K562 (cell line): ENCODE measurements around the gene CUEDC2. TPM values are rescaled to one million over a fixed set of nuclear protein-coding genes. Genes with fewer than 3 reads are reported as not detected.

Experiments
- ATF1 ChIP-seq, 2 experiments: fragments of 450-650 bp in 1 of 2; IDR thresholded peaks; 2 replicates each; pipeline ENCODE4 v1.6.1; 2016; ENCODE audit warnings: missing compliant biosample characterization in 1 of 2, missing genetic modification characterization in 1 of 2
- CBFA2T2 ChIP-seq: fragments of 450-650 bp; conservative IDR thresholded peaks from 2 replicates; pipeline ENCODE4 v1.6.1; 2017; ENCODE audit warnings: mild to moderate bottlenecking
- FOXA3 ChIP-seq, 2 experiments: fragments of 450-650 bp in 1 of 2; sonication (generic) in 1 of 2; formaldehyde crosslinking; IDR thresholded peaks in 1 of 2; conservative IDR thresholded peaks in 1 of 2; 2 replicates each; pipeline versions ENCODE4 v1.4.0 to v1.8.0; 2020 to 2022; ENCODE audit warnings: mild to moderate bottlenecking in 2 of 2, missing genetic modification reagents in 1 of 2
- GABPB2 ChIP-seq: fragments of 250-450 bp; sonication (Bioruptor Pico); conservative IDR thresholded peaks from 2 replicates; pipeline ENCODE4 v1.5.1; 2021; ENCODE audit warnings: mild to moderate bottlenecking
- GTF2F1 ChIP-seq: IDR thresholded peaks from 2 replicates; pipeline ENCODE4 v1.6.1; 2011; ENCODE audit warnings: low read depth, low read length, improper control_type of control experiment
- HNRNPUL1 ChIP-seq: fragments of 200-400 bp; formaldehyde crosslinking; IDR thresholded peaks from 2 replicates; pipeline ENCODE4 v1.6.1; 2017; ENCODE audit warnings: low read length
- MCM5 ChIP-seq: fragments of 450-650 bp; IDR thresholded peaks from 2 replicates; pipeline ENCODE4 v1.6.1; 2016; ENCODE audit warnings: low read depth
- MED1 ChIP-seq: sonication (generic); formaldehyde crosslinking; IDR thresholded peaks from 2 replicates; pipeline ENCODE4 v1.8.1; 2023; ENCODE audit warnings: missing genetic modification reagents, borderline replicate concordance
- NFRKB ChIP-seq: fragments of 450-650 bp; IDR thresholded peaks from 2 replicates; pipeline ENCODE4 v1.6.1; 2016; ENCODE audit warnings: low read depth
- SP1 ChIP-seq: sonication (generic); formaldehyde crosslinking; IDR thresholded peaks from 2 replicates; pipeline ENCODE4 v1.8.1; 2022; ENCODE audit warnings: mild to moderate bottlenecking, missing genetic modification reagents
- TAF9B ChIP-seq: fragments of 450-650 bp; IDR thresholded peaks from 2 replicates; pipeline ENCODE4 v1.6.1; 2018; ENCODE audit warnings: mild to moderate bottlenecking; ENCODE audit not compliant: partially characterized antibody
- U2AF1 ChIP-seq: fragments of 200-400 bp; formaldehyde crosslinking; optimal IDR thresholded peaks from 2 replicates; pipeline ENCODE3; 2017; ENCODE audit warnings: mild to moderate bottlenecking, low read depth, low read length, moderate library complexity
- ZFP1 ChIP-seq: fragments of 450-650 bp; formaldehyde crosslinking; IDR thresholded peaks from 2 replicates; pipeline ENCODE4 v1.4.0; 2020; ENCODE audit warnings: mild to moderate bottlenecking, mixed read lengths
- ZFPM2 ChIP-seq: fragments of 250-450 bp; sonication (Bioruptor Pico); IDR thresholded peaks from 2 replicates; pipeline ENCODE4 v1.5.1; 2022; ENCODE audit warnings: mild to moderate bottlenecking
- ZNF431 ChIP-seq: sonication (generic); formaldehyde crosslinking; IDR thresholded peaks from 2 replicates; pipeline ENCODE4 v1.8.0; 2022; ENCODE audit warnings: mild to moderate bottlenecking, missing genetic modification reagents
- polyA plus RNA-seq, 8 experiments: library from polyadenylated mRNA; depleted of rRNA in 4 of 8; stranded (reverse) in 5 of 8; unstranded in 3 of 8; fragments of >200 nt; fragmentation: Nextera tagmentation in 2 of 8; fragmentation: Illumina TruSeq in 1 of 8; extraction: Ambion mirVana in 2 of 8; extraction: Trizol in 1 of 8; gene quantifications; 2 replicates each; pipeline versions ENCODE4 v1.2.1 to v1.2.3, GENCODE V29; 2011 to 2014; ENCODE audit warnings: inconsistent platforms in 1 of 8, missing spikeins in 1 of 8
- total RNA-seq, 7 experiments: library from RNA; depleted of rRNA in 6 of 7; stranded (reverse); fragments of >200 nt in 6 of 7; fragmentation: Illumina TruSeq in 2 of 7; extraction: Trizol in 2 of 7; gene quantifications; 2 replicates each; pipeline versions ENCODE4 v1.2.1 to v1.2.3, GENCODE V29; 2011 to 2021; ENCODE audit warnings: low replicate concordance in 1 of 7
- TF ChIP-seq, protein P1 (sequence below), 3 experiments: fragments of 200-800 bp in 1 of 3; fragments of 250-450 bp in 1 of 3; fragments of 450-650 bp in 1 of 3; sonication (Bioruptor Pico) in 1 of 3; sonication (Bioruptor generic) in 1 of 3; formaldehyde crosslinking in 1 of 3; IDR thresholded peaks; 2 replicates each; pipeline versions ENCODE4 v1.6.1 to v1.8.0; 2016 to 2022; ENCODE audit warnings: mild to moderate bottlenecking in 2 of 3, missing genetic modification characterization in 2 of 3, missing compliant biosample characterization in 1 of 3, moderate library complexity in 1 of 3
- TF ChIP-seq, protein P2 (sequence below): IDR thresholded peaks from 2 replicates; pipeline ENCODE4 v1.6.1; 2014; ENCODE audit warnings: antibody characterized with exemption
- TF ChIP-seq, protein P3 (sequence below): fragments of 450-650 bp; formaldehyde crosslinking; IDR thresholded peaks from 2 replicates; pipeline ENCODE4 v1.4.0; 2020; ENCODE audit warnings: mild to moderate bottlenecking, mixed read lengths
- TF ChIP-seq, protein P4 (sequence below): fragments of 450-650 bp; conservative IDR thresholded peaks from 2 replicates; pipeline ENCODE4 v1.6.1; 2016; ENCODE audit warnings: missing genetic modification characterization, low read depth, mild to moderate bottlenecking, missing compliant biosample characterization, moderate library complexity

The CUEDC2 gene
- total and polyA plus RNA-seq, 9 of the 15 experiments (the other 6 are each of a cell fraction or from before 2014, with no cell fraction given), result 8.5 to 48.9 (median 27.4) TPM

DNA sequence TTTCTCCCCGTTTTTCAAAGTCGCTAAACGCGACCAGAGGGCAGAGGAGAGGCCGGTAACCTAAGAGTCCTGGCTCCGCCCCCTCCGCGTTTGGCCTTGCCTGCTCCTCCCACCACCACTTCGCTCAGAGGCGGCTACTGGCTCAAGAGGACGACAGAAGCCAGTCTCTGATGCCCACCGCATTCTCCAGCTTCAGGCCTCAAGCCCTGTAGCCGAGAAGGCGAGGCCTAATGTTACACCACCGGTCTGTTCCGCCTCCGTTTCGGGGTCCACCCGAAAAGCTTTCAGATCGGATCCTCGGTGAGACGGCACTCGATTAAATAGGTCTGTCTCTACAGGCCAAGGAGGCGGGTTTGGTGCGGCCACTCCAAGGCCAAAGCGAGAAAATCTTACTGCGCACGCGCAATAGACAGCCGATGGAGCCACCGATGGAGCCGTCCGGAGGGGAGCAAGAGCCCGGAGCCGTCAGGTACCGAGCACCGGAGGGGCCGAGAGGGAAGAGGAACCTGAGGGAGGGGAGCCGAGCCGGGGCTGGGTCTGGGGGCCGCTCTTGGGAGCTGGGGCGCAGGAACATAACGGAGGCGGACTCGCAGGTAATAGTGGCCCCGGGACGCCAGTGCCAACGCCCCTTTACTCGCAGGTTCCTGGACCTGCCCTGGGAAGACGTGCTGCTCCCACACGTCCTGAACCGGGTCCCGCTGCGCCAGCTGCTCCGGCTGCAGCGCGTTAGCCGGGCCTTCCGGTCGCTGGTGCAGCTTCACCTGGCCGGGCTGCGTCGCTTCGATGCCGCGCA, 11.5 kb downstream of the CUEDC2 start, which contains the start of gene FBXL15 (continued):
- TF ChIP-seq, protein P1, sequence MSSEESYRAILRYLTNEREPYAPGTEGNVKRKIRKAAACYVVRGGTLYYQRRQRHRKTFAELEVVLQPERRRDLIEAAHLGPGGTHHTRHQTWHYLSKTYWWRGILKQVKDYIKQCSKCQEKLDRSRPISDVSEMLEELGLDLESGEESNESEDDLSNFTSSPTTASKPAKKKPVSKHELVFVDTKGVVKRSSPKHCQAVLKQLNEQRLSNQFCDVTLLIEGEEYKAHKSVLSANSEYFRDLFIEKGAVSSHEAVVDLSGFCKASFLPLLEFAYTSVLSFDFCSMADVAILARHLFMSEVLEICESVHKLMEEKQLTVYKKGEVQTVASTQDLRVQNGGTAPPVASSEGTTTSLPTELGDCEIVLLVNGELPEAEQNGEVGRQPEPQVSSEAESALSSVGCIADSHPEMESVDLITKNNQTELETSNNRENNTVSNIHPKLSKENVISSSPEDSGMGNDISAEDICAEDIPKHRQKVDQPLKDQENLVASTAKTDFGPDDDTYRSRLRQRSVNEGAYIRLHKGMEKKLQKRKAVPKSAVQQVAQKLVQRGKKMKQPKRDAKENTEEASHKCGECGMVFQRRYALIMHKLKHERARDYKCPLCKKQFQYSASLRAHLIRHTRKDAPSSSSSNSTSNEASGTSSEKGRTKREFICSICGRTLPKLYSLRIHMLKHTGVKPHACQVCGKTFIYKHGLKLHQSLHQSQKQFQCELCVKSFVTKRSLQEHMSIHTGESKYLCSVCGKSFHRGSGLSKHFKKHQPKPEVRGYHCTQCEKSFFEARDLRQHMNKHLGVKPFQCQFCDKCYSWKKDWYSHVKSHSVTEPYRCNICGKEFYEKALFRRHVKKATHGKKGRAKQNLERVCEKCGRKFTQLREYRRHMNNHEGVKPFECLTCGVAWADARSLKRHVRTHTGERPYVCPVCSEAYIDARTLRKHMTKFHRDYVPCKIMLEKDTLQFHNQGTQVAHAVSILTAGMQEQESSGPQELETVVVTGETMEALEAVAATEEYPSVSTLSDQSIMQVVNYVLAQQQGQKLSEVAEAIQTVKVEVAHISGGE (CRISPR knock-in tag; IDR thresholded peaks at IDR 0.05), result peak; percentile 94 to 100 (median 98)
- TF ChIP-seq SP1 (CRISPR knock-in tag), result peak; percentile 81
- TF ChIP-seq CBFA2T2, result no peak
- TF ChIP-seq MED1 (CRISPR knock-in tag), result no peak
- no peak for TF ChIP-seq FOXA3 (CRISPR knock-in tag; conservative IDR thresholded peaks at IDR 0.05 in 1 of 2, IDR thresholded peaks at IDR 0.05 in 1 of 2)
- TF ChIP-seq NFRKB, result 0 out of 2 replicates have a peak, but pooled peaks have one; percentile 31
- TF ChIP-seq ATF1 (CRISPR knock-in tag; IDR thresholded peaks at IDR 0.05), result no peak
- peak; percentile 61; the same call in 1 of the 2 replicates for TF ChIP-seq ATF1 (tag; IDR thresholded peaks at IDR 0.05)
- TF ChIP-seq, protein P2, sequence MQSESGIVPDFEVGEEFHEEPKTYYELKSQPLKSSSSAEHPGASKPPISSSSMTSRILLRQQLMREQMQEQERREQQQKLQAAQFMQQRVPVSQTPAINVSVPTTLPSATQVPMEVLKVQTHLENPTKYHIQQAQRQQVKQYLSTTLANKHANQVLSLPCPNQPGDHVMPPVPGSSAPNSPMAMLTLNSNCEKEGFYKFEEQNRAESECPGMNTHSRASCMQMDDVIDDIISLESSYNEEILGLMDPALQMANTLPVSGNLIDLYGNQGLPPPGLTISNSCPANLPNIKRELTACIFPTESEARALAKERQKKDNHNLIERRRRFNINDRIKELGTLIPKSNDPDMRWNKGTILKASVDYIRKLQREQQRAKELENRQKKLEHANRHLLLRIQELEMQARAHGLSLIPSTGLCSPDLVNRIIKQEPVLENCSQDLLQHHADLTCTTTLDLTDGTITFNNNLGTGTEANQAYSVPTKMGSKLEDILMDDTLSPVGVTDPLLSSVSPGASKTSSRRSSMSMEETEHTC, result no peak
- TF ChIP-seq, protein P3, sequence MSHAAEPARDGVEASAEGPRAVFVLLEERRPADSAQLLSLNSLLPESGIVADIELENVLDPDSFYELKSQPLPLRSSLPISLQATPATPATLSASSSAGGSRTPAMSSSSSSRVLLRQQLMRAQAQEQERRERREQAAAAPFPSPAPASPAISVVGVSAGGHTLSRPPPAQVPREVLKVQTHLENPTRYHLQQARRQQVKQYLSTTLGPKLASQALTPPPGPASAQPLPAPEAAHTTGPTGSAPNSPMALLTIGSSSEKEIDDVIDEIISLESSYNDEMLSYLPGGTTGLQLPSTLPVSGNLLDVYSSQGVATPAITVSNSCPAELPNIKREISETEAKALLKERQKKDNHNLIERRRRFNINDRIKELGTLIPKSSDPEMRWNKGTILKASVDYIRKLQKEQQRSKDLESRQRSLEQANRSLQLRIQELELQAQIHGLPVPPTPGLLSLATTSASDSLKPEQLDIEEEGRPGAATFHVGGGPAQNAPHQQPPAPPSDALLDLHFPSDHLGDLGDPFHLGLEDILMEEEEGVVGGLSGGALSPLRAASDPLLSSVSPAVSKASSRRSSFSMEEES (CRISPR knock-in tag), result no peak
- TF ChIP-seq, protein P4, sequence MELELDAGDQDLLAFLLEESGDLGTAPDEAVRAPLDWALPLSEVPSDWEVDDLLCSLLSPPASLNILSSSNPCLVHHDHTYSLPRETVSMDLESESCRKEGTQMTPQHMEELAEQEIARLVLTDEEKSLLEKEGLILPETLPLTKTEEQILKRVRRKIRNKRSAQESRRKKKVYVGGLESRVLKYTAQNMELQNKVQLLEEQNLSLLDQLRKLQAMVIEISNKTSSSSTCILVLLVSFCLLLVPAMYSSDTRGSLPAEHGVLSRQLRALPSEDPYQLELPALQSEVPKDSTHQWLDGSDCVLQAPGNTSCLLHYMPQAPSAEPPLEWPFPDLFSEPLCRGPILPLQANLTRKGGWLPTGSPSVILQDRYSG, result no peak
- no peak for TF ChIP-seq ZFP1 (CRISPR knock-in tag)
- TF ChIP-seq GTF2F1, result no peak
- no peak for TF ChIP-seq ZNF431 (CRISPR knock-in tag)
- no peak for TF ChIP-seq U2AF1
- no peak for TF ChIP-seq HNRNPUL1
- TF ChIP-seq ZFPM2 (CRISPR knock-in tag), result no peak
- no peak for TF ChIP-seq TAF9B
- TF ChIP-seq GABPB2 (CRISPR knock-in tag), result no peak
- TF ChIP-seq MCM5, result no peak
